ENCODE measurements around the gene TTLL3.

The TTLL3 gene

GRCh38 chr3:9781978-9782603, 28.0 kb upstream of the TTLL3 start:
- DNase-seq (ENCODE audit: low read depth in 2 of 2), result no peak

GRCh38 chr3:9782770-9783169, 27.3 kb upstream of the TTLL3 start:
- DNase-seq (ENCODE audit: low read depth in 2 of 2), result no peak

DNA sequence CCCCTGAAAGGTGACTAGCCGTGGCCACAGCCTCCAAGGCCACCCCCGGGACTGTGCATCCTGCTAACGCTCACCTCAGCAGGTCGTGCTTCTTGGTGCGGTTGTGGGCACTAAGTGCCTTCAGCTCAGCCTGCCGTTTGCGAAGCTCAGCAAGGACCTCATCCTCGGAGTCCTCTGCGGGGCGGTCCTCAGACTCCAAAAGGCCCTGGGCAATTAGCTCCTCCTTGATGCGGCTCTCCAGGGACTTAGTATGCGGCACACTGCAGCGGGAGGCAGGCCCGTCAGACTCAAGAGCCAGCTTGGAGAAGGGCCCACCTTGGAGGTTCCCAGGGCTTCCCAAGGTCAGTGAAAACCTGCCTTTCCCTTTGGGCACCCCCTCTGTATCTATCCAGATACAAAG, 26.1 kb upstream of the TTLL3 start:
- DNase-seq (ENCODE audit: low read depth in 2 of 2), result no peak

GRCh38 chr3:9784965-9785364, 25.1 kb upstream of the TTLL3 start:
- DNase-seq (ENCODE audit: low read depth in 2 of 2), result no peak

- no peak for DNase-seq (ENCODE audit: low read depth in 2 of 2)
Measured at GRCh38 chr3:9785602-9786001, 24.5 kb upstream of the TTLL3 start.

DNA sequence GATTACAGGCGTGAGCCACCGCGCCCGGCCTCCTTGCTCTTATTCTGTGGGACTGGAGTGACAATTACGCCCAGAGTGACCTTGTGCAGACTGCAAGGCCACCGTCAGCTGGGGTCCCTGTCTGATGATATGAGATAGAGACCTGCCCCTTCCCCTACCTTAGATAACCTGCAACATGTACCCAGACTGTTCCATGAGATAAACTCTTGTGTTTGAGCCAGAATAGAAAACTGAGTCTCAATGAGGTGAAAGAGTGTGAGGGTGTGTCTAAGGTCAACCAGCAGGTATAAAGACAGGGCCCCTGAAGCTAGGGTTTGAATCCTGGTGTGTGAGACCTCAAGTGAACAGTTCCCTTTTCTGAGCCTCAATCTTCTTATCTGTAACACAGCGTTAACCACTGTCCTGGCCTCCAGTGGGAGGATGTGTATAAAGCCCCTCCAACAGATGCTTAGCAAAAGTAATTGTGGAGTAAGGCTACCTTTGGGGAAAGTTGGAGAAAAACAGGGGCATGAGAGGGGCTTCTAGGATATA, 23.8 kb upstream of the TTLL3 start:
- DNase-seq (ENCODE audit: low read depth in 2 of 2), result no peak

DNA sequence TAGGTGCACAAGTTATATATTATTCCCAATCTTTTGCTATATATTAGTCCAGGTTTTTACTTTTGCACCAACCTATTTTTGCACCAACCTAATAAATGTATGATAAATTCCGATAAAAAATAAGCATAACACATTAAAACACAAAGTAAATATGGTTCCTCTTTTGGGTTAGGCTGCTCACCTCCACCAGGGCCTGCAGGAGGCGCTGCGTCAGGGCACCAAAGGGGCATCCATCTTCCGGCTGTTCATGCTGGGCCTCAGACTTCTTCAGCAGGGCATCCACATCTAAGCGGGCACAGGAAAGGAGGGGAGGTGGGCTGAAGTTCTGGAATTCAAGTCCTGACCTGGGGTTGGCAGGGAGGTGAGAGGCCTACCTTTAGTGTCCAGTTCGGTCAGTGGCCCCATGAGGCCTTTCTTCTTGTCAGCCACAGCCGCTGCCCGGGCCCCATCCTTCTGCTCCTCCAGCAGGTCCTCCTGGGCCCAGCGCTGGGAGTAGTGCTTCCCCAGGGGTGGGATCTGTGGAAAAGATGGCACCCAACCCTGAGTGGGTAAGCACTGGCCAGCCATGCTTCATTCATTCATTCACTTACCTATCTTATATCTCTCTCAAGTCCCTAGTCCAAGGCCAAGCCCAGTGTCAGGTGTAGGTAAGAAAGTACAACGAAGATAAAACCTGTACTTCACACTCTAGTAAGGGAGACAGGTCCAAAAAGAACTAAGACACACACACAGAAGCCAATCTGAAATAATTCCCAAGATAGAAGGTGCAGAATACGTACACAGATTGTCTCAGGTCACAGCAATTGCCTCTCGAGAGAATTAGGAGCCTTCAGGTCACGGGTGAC, 23.0 kb upstream of the TTLL3 start:
- no peak for DNase-seq (ENCODE audit: low read depth in 2 of 2)

GRCh38 chr3:9787714-9788113, 22.3 kb upstream of the TTLL3 start:
- no peak for DNase-seq (ENCODE audit: low read depth in 2 of 2)

DNA sequence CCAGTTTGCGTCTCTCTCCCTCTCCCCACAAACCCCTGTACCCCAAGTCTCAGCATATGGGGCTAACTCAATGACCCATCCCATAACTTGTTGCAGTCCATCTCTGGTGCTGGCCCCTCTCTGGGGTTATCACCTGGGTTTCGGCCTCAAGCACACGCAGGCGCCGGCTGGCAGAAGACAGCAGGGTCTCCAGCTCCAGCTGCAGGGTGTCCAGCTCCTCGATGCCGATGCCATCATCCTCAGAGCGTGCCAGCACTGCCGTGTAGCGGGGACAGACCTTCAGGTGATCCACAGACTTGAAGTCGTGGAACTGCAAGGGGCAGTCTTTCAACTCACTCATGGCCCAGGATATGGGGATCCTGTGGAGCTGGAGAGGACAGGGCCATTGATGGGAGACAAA, 18.9 kb upstream of the TTLL3 start:
- no peak for DNase-seq (ENCODE audit: low read depth in 2 of 2)

GRCh38 chr3:9791790-9792404, 18.2 kb upstream of the TTLL3 start:
- no peak for DNase-seq (ENCODE audit: low read depth in 2 of 2)

- peak; percentile 91 to 94 for DNase-seq (ENCODE audit: low read depth in 2 of 2)
Measured at GRCh38 chr3:9792405-9793160, 17.5 kb upstream of the TTLL3 start, which contains the start of the genes ARPC4 and TADA3. Gene ARPC4, plus strand, starts transcription at chr3:9793082. Its CDS starts 40 bp downstream, at chr3:9793122. Gene TADA3, minus strand, starts transcription at chr3:9792473. Its CDS starts 1,007 bp downstream, at chr3:9791466.

GRCh38 chr3:9793161-9793781, 16.8 kb upstream of the TTLL3 start:
- no peak for DNase-seq (ENCODE audit: low read depth in 2 of 2)

GRCh38 chr3:9794400-9794799, 15.7 kb upstream of the TTLL3 start:
- no peak for DNase-seq (ENCODE audit: low read depth in 2 of 2)

DNA sequence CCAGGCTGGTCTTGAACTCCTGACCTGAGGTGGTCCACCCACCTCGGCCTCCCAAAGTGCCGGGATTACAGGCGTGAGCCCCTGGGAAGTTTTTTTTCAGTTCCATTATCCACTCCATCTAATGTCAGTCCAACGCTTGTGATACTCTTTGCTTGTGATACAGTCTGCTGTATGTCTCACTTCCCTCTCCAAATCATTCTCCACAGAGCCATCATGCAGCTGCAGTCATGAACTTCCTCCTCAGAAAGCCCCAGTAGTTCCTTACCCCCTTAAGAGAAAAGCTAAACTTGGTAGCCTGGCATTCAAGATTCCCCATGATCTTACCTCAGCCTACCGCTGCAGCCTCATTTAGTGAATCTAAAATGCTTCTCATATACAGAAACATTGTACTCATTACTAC, 14.9 kb upstream of the TTLL3 start:
- DNase-seq (ENCODE audit: low read depth in 2 of 2), result no peak

- DNase-seq (ENCODE audit: low read depth in 2 of 2), result no peak
Measured at GRCh38 chr3:9797196-9797945, 12.7 kb upstream of the TTLL3 start.

DNA sequence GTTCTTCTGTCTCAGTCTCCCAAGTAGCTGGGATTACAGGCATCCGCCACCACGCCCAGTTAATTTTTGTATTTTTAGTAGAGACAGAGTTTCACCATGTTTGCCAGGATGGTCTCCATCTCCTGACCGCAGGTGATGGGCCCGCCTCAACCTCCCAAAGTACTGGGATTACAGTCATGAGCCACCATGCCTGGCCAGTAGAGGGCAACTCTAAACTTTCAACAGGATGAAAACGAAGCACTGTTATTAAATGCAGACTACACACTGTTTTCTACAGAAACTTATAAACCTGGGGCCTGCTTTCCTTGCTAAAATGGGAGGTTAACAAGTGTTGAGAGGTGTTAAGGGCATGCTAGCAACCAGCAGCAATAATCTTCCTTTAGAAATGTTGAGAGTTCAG, 9.5 kb upstream of the TTLL3 start:
- DNase-seq (ENCODE audit: low read depth in 2 of 2), result no peak

DNA sequence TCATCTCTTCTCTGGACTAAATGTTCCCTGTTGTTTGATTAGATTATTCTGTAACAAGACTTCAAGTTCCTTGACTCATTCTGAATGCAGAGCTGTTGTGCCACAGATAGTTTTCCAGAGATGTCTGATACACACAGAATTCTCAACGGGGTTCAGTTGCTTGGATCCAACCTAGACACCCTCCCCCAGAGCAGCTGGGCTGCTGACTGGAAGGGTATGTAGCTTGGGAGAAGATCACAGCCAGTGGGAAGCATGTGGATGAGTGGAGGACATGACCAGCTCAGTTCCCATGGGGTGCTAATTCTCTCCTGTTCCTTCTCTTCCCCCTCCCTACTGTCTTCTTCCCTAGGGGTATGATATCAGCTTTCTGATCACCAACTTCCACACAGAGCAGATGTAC, 6.6 kb upstream of the TTLL3 start:
- no peak for DNase-seq (ENCODE audit: low read depth in 2 of 2)

GRCh38 chr3:9804996-9805395, 5.1 kb upstream of the TTLL3 start:
- no peak for DNase-seq (ENCODE audit: low read depth in 2 of 2)

- DNase-seq (ENCODE audit: low read depth in 2 of 2), result no peak
Measured at GRCh38 chr3:9806137-9806536, 3.9 kb upstream of the TTLL3 start.
